ENCODE results near the gene RRAS.
"Not testable (repeated sequence)": the region's sequence is repeated elsewhere in the genome, so short reads cannot be mapped to it uniquely, and the experiment has no call there.

Gene RRAS

GRCh38 chr19:49631610-49632192, 8.2 kb downstream of the RRAS start:
- peak overlapping the region; percentile 80 for H3K27ac ChIP-seq
- TF ChIP-seq CTCF (conservative IDR thresholded peaks at IDR 0.05): no peak

DNA sequence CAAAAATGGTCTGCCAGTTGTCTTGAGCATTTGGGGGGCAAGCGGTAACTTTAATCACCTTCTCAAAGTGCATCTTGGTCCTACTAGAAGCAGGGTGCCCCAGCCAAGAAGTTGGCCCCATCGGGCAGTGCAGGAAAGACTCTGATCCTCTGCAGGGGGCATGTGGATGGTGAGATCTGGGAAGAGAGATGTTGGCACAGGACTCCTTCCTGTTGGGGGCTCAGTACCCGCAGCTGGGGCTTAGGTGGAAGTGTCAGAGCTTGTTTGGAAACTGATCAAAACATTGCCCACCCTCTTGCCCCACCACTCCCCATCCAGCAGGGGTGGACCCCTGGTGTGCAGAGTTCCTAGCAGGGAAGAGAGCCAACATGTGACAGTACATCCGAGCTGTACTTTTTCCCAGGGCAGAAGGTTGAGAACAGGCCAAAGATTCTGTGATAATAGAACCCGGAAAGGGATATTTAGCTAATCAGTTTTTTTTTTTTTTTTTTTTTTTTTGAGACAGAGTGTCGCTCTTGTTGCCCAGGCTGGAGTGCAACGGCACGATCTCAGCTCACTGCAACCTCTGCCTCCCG, 8.8 kb downstream of the RRAS start:
- peak overlapping the region; percentile 80 for H3K27ac ChIP-seq
- TF ChIP-seq CTCF (conservative IDR thresholded peaks at IDR 0.05): no peak

DNA sequence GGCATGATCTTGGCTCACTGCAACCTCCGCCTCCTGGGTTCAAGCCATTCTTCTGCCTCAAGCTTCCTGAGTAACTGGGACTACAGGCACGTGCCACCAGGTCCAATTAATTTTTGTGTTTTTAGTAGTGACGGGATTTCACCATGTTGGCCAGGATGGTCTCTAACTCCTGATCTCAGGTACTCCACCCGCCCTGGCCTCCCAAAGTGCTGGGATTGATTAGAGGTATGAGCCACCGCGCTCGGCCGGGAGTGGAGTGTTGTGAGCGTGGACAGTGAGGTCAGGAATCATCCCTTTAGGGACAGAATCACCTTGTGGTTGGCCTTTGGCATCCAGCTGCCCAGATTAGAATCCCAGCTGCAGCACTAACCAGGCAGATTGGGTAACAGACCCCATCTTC, 10.3 kb downstream of the RRAS start:
- peak overlapping the region; percentile 80 for H3K27ac ChIP-seq
- TF ChIP-seq CTCF (conservative IDR thresholded peaks at IDR 0.05): no peak

DNA sequence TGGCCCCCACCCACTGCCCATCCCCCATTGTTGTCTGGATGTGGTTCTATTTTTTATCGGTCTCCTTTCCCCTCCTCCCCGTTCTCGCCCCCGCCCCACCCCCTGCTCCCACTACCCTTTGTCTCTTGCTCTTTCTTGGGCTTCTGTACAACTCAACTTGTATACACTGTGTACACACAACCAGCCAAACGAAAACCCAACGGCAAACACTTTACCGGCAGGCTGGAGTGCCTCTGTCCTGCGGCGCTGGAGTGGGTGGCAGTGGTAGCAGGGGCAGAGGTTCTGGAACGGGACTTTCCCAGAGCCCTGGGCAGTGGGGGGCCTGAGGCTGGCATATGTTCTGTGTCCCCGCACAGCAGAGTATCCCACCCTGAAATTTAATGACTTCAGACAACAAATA, 13.7 kb downstream of the RRAS start:
- TF ChIP-seq CTCF (conservative IDR thresholded peaks at IDR 0.05): no peak
- H3K27ac ChIP-seq: no peak overlapping the region

GRCh38 chr19:49624967-49625910, 14.7 kb downstream of the RRAS start:
- no peak overlapping the region for H3K27ac ChIP-seq
- TF ChIP-seq CTCF (conservative IDR thresholded peaks at IDR 0.05): no peak

- not testable (repeated sequence) for H3K27ac ChIP-seq
These were observed 22.1 kb downstream of the RRAS start for GRCh38 chr19:49617860-49618259.

- H3K27ac ChIP-seq: no peak overlapping the region
- no peak for TF ChIP-seq CTCF (conservative IDR thresholded peaks at IDR 0.05)
These were observed 23.0 kb downstream of the RRAS start for GRCh38 chr19:49616945-49617344.
